GOT3 (cell line): ENCODE results near the gene TMPRSS5.
"Not testable (repeated sequence)": the region's sequence is repeated elsewhere in the genome, so short reads cannot be mapped to it uniquely, and the experiment has no call there.

Experiments
- DNase-seq: peaks from one replicate; lab custom pipeline; 2025; ENCODE audit warnings: mixed read lengths; lab: John Stamatoyannopoulos, UW

The TMPRSS5 gene

GRCh38 chr11:113705871-113706655, at the start of gene TMPRSS5:
Gene TMPRSS5 (minus strand): TSS chr11:113706308. CDS start chr11:113706224, 84 bp downstream.
- no peak for DNase-seq

GRCh38 chr11:113752932-113753331, 46.8 kb upstream of the TMPRSS5 start:
- no peak for DNase-seq

GRCh38 chr11:113736323-113736722, 30.2 kb upstream of the TMPRSS5 start:
- DNase-seq = no peak

- DNase-seq = no peak
These were observed 26.0 kb upstream of the TMPRSS5 start for GRCh38 chr11:113732092-113732491.

DNA sequence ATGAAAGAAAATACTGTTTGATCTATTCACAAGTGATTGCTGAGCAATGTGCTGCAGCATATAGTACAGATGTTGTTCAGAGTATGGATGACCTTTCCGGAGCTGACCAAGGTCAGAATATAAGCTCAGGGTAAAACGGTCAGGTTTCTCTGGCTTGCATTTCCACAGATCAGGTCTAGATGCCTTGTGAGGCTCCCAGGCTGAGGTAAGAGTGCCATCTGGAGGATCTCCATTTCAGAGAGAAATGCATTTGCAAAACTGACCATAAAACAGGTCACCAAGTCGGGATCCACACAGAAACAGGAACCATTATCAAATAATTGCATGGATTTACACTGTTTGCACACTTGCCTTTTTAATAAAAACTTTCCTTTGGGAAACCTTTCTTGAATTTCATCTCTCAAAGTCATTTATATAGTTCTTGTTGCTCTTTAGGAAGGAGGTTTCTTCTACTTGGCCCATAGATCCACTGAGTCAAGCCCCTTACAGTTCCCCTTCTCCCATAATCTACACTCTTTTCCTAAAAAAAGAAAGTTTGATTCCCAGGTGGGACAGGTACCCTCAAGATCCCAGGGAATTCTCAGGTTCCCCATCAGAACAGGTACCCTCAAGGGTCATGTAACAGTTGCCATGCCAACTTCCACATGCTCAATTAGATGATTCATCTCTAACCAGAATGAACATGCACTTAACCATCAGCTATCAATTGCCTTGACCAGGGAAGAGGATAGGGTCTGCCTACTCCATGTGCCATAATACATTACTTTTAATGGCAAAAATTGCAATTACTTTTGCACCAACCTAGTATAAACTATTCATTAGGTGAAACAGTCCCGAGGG, 25.0 kb upstream of the TMPRSS5 start:
- no peak for DNase-seq

- DNase-seq = no peak
These were observed 23.3 kb upstream of the TMPRSS5 start for GRCh38 chr11:113729456-113729855.

GRCh38 chr11:113728814-113729213, 22.7 kb upstream of the TMPRSS5 start:
- no peak for DNase-seq

- DNase-seq = no peak
These were observed 19.8 kb upstream of the TMPRSS5 start for GRCh38 chr11:113725913-113726312.

DNA sequence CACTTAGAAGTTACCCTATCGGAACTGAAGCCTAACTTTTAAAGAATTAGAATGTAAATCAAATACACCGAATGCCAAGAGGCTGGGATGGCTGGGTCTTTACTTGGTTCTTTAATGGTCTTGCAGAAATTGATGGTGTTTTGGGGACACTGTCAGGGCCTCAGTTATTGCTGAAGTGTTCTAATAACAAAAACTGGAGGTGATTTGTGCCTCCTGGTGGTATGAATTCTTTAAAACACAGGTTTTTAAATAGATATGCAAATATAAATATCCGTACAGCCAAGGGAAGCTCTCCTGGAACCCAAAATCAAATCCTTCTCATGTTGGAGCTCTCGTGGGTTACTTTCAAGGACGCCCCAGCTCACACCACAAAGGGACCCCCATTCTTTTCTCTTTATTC, 19.3 kb upstream of the TMPRSS5 start:
- DNase-seq = no peak

GRCh38 chr11:113724778-113725177, 18.7 kb upstream of the TMPRSS5 start:
- no peak for DNase-seq

DNA sequence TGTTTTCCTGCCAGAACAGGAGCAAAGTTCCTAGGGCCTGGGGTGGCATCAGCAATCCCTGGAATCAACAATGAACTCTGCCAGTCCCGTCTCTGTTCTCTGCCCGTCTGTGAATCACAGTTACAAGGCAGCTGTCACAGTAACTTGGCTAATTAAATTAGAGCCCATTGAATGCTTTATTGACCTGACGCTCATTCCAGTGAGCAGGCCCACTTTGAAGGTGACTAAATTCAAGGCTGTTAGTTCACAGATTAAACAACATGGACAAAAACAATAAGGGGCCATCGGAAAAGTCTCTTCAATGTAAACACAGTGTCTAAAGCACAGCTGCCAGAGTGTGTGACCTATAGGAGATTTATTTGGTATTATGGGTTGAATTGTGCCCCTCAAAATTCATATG, 17.7 kb upstream of the TMPRSS5 start:
- DNase-seq = no peak

DNA sequence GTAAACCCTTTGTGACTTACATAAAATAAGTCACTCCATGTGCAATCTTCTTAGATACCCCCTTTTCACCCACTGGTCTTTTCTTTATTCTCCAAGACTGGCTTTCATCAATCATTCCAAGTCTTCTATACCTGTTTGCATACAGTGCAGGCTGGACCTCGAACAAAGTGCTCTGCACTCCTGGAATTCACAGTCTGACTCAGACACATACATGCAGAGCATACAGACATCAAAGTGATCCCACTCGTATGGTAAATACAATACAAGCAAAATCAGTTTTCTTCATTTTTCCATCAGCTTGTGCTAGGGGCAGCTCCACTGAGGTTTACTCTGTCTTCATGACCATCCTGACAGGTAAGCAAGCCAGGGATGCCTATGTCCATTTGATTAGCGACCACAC, 16.8 kb upstream of the TMPRSS5 start:
- no peak for DNase-seq

- no peak for DNase-seq
These were observed 16.1 kb upstream of the TMPRSS5 start for GRCh38 chr11:113722221-113722620.

DNA sequence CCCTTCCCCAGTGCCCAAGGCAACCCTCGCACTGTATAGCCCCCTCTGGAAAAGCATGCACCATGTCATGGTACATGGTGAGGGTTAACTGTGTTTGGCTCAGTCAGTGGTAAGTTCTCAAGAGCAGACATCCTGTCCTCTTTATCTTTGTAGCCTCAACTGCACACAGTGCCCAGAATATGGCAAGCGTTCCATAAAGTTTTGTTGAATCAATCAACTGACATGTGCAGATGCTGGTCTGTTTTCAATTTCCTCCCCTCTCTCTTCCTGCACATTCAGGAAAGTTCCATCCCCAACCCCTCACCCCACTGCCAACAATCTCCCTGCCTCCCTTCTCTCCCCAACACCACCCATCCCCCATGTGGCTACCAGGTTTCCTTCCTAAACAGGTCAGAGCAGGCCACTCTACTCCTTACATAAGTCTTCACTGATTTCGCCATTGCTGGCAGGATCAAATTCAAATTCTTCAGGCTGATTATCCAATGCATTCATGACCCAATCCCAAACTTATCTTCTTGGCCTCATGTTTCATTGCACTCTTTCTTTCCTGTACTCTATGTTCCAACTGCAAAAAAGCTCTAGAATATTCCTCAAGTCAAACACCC, 15.5 kb upstream of the TMPRSS5 start:
- DNase-seq = no peak

GRCh38 chr11:113720478-113720877, 14.4 kb upstream of the TMPRSS5 start:
- DNase-seq = not testable (repeated sequence)

- no peak for DNase-seq
These were observed 9.9 kb upstream of the TMPRSS5 start for GRCh38 chr11:113715882-113716625.

DNA sequence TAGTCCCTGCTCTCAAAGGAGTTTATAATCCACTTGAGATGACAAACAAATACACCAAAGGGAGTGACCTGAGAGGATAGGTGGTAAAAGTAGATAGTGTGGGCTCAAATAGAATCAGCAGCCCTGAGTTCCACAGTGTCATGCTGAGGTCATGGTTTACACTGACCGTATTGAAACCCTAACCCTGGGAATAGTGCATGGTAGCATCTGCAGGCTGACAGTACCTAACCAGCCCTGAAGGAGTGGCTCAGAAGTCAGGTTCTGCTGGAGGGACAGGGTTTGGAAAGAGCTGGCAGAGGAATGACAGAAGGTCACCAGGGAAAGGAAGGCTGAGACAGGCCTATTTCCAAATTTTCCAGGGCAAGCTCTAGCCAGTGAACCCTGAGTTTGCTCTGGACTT, 9.2 kb upstream of the TMPRSS5 start:
- no peak for DNase-seq

- DNase-seq = no peak
These were observed 4.9 kb upstream of the TMPRSS5 start for GRCh38 chr11:113710989-113711388.

- DNase-seq = not testable (repeated sequence)
These were observed 2.6 kb downstream of the TMPRSS5 start for GRCh38 chr11:113703551-113703950.

GRCh38 chr11:113701491-113701890, 4.6 kb downstream of the TMPRSS5 start:
- DNase-seq = no peak

DNA sequence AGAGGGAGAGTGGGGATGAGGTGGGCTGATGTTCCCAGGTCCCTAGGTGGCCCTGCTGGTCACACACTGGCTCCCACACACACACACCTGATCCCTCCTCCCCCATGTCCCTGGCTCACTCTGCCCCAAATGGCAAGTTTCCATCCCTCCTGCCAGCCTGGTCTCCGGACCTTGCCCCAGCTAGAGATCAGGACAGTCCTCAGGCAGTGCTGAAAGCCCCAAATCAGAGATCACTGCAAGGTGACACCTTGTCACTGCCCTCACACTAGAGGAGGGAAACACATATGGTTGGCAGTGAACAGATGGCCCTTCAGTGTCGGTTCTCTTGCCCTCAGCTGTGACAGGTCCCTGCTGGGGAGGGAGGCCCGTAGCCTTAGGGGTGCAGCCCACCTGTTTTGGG, 7.6 kb downstream of the TMPRSS5 start:
- DNase-seq = no peak
